ENCODE results near the gene HOXC4. TPM values are rescaled to one million over a fixed set of nuclear protein-coding genes. Genes with fewer than 3 reads are reported as not detected.

HOXC4 gene
- total RNA-seq, 1 donor from 2014 or later = 2.8 TPM

DNA sequence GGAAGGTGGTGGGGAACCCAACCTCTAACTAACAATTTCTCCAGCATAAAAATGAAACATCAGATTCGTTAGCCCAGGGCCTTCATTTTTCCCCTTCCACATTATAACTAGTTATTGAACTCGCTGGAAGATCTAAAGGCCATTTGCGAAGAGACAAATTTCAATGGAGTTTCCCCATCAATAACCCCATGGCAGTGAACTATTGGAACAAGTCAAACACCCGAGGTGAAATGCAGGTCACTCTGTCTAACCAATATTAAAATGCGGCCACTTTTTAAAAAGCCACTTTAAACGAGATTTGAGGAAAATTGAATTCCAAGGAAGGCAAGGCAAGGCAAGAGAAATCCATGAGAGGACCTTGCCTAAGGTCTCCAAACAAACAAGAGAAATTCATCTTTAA lies 4.5 kb upstream of the HOXC4 start:
- no peak overlapping the region for H3K4me3 ChIP-seq (ENCODE audit: low read depth, low read length)
- TF ChIP-seq, protein P1, sequence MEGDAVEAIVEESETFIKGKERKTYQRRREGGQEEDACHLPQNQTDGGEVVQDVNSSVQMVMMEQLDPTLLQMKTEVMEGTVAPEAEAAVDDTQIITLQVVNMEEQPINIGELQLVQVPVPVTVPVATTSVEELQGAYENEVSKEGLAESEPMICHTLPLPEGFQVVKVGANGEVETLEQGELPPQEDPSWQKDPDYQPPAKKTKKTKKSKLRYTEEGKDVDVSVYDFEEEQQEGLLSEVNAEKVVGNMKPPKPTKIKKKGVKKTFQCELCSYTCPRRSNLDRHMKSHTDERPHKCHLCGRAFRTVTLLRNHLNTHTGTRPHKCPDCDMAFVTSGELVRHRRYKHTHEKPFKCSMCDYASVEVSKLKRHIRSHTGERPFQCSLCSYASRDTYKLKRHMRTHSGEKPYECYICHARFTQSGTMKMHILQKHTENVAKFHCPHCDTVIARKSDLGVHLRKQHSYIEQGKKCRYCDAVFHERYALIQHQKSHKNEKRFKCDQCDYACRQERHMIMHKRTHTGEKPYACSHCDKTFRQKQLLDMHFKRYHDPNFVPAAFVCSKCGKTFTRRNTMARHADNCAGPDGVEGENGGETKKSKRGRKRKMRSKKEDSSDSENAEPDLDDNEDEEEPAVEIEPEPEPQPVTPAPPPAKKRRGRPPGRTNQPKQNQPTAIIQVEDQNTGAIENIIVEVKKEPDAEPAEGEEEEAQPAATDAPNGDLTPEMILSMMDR (conservative IDR thresholded peaks at IDR 0.05; ENCODE audit: low read depth, low read length) = no peak
- DNase-seq (ENCODE audit: low read depth) = no peak

DNA sequence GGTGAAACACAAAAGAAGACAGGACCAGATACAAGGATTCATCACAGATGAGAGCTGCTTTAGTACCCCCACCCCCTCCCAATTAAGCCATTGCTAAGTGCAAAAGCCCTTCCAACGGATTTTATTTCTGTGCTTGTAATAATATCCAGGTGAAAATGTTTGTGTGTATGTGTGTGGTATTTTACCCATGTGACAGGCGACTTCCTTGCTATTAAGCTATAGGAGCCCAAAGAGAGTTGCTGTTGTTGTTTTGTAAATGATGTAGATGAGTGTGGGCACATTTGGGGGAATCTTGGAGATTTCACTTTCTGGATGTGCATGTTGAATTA lies 3.2 kb upstream of the HOXC4 start:
- TF ChIP-seq, protein P1 (conservative IDR thresholded peaks at IDR 0.05; ENCODE audit: low read depth, low read length) = no peak
- no peak overlapping the region for H3K4me3 ChIP-seq (ENCODE audit: low read depth, low read length)
- DNase-seq (ENCODE audit: low read depth) = no peak

DNA sequence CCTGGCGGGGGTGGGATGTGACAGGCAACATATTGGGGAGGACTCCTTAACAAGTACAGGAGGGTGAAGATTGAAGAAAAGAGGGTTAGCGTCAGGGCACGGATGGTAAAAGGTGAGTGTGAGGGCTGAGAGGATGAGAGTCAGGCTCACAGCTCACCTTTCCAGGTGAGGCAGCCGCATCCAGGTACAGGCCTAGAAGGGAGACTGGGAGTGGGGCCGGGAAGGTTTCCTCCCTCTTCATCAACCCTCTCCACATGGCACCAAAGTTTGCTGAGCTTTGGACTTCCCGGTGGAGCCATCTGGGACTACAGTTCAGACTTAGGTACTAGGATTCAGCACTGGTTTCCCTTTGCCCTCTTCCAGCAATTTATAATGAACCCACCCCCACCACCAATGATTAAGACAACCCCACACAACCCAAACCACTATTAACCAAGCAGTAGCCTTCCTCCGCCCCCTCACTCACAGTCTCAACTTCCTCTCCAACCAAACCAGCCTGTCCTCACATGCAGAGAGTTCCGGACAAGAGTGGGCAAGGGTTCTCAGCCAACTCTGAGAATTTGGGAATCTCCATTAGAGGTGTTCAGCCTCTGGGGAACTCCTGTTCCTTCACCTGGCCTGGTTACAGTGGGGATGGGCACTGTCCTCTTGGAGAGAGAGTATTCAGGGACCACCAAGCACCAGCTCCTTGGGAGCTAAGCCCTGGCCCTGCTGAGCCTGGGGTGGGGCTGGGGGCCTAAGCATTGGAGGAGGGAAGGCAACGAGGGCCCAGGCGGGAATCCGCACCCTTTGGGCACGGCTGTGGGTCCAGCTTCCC lies 2.4 kb upstream of the HOXC4 start:
- no peak overlapping the region for H3K4me3 ChIP-seq (ENCODE audit: low read depth, low read length)
- TF ChIP-seq, protein P1 (conservative IDR thresholded peaks at IDR 0.05; ENCODE audit: low read depth, low read length) = no peak
- DNase-seq (ENCODE audit: low read depth) = no peak

DNA sequence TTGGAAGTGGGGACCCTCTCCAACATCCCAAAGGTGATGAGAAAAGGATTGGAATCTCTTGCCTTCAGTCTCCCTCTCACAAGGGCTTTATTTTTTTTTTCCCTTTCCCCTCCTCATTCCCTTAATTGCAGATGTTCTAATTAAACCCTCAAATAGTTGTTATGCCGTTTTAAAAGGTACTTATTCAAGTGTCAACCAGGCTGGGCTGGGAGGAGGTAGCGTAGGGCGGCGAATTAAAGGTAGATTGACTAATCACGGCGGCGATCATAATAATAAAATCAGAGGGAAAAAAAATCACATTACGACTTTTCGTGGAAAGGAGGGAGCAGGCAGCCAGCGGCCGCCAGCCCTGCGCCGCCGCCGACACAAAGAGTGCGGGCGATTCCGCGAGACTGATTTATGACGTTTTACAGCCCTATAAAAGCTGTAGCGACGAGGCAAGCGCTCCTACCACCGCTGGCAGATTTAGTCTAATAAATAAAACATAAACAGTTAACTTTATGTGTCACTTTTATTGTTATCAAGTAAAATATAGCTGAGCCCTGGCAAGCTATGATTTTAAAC lies 1.7 kb upstream of the HOXC4 start:
- no peak for DNase-seq (ENCODE audit: low read depth)
- TF ChIP-seq, protein P1 (conservative IDR thresholded peaks at IDR 0.05; ENCODE audit: low read depth, low read length) = no peak
- no peak overlapping the region for H3K4me3 ChIP-seq (ENCODE audit: low read depth, low read length)

GRCh38 chr12:54052438-54053002 lies 1.1 kb upstream of the HOXC4 start:
- TF ChIP-seq, protein P1 (conservative IDR thresholded peaks at IDR 0.05; ENCODE audit: low read depth, low read length) = no peak
- DNase-seq (ENCODE audit: low read depth) = no peak
- no peak overlapping the region for H3K4me3 ChIP-seq (ENCODE audit: low read depth, low read length)

GRCh38 chr12:54053003-54053750 lies 458 bp upstream of the HOXC4 start:
- H3K4me3 ChIP-seq (ENCODE audit: low read depth, low read length) = no peak overlapping the region
- TF ChIP-seq, protein P1 (conservative IDR thresholded peaks at IDR 0.05; ENCODE audit: low read depth, low read length) = no peak
- no peak for DNase-seq (ENCODE audit: low read depth)

Measured in epithelial cell of proximal tubule (primary cell).